ENCODE results near the gene MAMLD1.
A peak's percentile ranks its signal among the peaks of the same experiment; 100 is the strongest.

Gene MAMLD1

DNA sequence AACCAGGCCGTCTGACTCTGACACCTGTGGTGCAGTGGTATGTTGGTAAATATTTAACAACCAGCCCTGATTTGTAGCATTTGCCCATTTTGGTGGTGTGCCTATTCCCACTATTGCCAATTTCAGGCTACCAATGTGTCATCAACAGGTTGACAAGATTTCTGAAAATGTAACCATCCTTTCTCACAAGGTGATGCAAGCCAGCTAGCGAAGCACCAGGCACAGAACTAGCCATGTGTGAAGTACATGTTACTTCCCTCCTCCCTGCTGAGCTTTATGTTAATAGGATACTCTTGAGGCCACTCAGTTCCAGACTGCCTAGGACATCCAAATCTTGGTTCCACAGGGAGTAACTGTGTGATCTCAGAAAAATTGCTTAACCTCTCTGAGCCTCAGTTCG lies 7.2 kb upstream of the MAMLD1 start:
- no peak overlapping the region for H3K4me3 ChIP-seq
- no peaks in the 10 kb centered on the region for H3K9me3 ChIP-seq
- TF ChIP-seq, protein P1, sequence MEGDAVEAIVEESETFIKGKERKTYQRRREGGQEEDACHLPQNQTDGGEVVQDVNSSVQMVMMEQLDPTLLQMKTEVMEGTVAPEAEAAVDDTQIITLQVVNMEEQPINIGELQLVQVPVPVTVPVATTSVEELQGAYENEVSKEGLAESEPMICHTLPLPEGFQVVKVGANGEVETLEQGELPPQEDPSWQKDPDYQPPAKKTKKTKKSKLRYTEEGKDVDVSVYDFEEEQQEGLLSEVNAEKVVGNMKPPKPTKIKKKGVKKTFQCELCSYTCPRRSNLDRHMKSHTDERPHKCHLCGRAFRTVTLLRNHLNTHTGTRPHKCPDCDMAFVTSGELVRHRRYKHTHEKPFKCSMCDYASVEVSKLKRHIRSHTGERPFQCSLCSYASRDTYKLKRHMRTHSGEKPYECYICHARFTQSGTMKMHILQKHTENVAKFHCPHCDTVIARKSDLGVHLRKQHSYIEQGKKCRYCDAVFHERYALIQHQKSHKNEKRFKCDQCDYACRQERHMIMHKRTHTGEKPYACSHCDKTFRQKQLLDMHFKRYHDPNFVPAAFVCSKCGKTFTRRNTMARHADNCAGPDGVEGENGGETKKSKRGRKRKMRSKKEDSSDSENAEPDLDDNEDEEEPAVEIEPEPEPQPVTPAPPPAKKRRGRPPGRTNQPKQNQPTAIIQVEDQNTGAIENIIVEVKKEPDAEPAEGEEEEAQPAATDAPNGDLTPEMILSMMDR (IDR thresholded peaks at IDR 0.05): no peak
- no peak overlapping the region for H3K27ac ChIP-seq
- H3K4me1 ChIP-seq: no peaks in the 10 kb centered on the region
- DNase-seq: no peak
- H3K36me3 ChIP-seq: no peaks in the 10 kb centered on the region
- H3K27me3 ChIP-seq: no peaks in the 10 kb centered on the region
- intact Hi-C loops (cut with DNase I; ENCODE audit: low total_unique reads): no loop called here

DNA sequence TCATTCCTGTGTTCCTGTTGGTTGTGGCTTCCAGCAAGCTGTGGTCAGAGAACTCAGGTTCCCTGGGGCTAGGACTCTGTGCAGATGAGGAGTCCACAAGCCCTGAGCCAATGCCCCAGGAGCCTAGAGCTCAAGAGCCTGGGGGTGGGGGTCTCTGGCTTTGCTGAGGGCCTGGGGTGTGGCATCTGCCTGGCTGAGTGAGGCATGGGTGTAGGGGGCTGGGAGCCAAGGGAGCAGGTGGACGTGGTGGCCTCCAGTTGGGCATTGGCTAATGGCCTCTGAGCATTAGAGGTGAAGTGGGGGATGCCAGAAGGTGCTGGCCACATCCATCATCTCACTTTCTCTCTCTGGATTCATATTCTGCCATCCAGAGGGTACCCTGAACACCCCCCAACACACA lies 5.3 kb upstream of the MAMLD1 start:
- Histone ChIP-seq H3K27me3 (no peaks in the 10 kb centered on the region), H3K27ac (no peak overlapping the region), H3K4me1 (peaks cover 0 to 11% (median 5%) of the 10 kb centered on the region in 4 donors), H3K4me3 (no peak overlapping the region), H3K36me3 (no peaks in the 10 kb centered on the region), H3K9me3 (no peaks in the 10 kb centered on the region)
- DNase-seq: no peak
- TF ChIP-seq, protein P1 (IDR thresholded peaks at IDR 0.05): no peak
- intact Hi-C loops (cut with DNase I; ENCODE audit: low total_unique reads): no loop called here

DNA sequence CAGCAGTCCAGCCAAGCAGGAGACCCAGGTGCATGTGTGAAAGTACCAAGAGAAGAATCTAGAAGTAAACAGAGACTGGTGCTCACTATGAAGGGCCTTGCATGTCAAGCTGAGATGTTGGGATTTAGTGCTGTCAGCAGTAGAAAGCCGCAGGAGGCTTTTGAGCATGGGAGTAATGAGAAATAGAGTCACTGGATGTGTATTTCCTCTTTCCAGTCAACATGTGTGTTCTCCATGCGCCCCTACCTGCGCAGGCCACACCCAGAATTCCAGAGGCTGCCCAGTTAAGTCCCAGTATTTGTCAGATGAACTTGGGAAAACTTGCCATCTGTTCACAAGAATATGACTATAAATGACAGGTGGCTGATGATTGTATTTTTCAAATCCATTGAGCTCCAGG lies 4.5 kb upstream of the MAMLD1 start:
- Histone ChIP-seq H3K9me3 (no peaks in the 10 kb centered on the region), H3K36me3 (no peaks in the 10 kb centered on the region), H3K27me3 (no peaks in the 10 kb centered on the region), H3K4me1 (peaks cover 0 to 11% (median 5%) of the 10 kb centered on the region in 4 donors), H3K4me3 (no peak overlapping the region), H3K27ac (no peak overlapping the region)
- TF ChIP-seq, protein P1 (IDR thresholded peaks at IDR 0.05): no peak
- intact Hi-C loops (cut with DNase I; ENCODE audit: low total_unique reads): no loop called here
- DNase-seq: no peak

DNA sequence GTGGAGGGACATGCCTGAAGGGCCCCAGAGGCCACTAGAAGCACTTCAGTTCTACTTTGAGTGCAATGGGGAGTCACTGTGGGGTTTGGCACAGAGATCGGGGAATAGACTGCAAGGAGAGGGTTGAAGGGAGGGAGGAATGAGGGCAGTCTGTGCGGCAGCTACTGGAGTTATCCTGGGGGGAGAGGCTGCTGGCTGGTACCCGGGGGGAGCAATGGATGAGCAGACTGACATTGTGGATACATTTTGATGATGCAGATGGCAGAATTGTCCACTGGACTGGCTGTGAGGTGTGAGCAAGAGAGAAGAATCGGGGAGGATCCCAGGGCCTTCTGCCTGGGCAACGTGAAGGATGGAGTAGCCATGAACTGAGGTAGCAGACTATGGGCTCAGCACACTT lies 2.8 kb upstream of the MAMLD1 start:
- no peaks in the 10 kb centered on the region for H3K9me3 ChIP-seq
- H3K4me1 ChIP-seq: peaks cover 0 to 11% (median 5%) of the 10 kb centered on the region in 4 donors
- no peaks in the 10 kb centered on the region for H3K27me3 ChIP-seq
- intact Hi-C loops (cut with DNase I; ENCODE audit: low total_unique reads): loop anchor here (5.0 kb wide), 1 partner anchor 398 kb away; no protein-coding TSS in a partner anchor
- H3K27ac ChIP-seq: no peak overlapping the region
- no peak for DNase-seq
- no peaks in the 10 kb centered on the region for H3K36me3 ChIP-seq
- no peak overlapping the region for H3K4me3 ChIP-seq
- TF ChIP-seq, protein P1 (IDR thresholded peaks at IDR 0.05): no peak

DNA sequence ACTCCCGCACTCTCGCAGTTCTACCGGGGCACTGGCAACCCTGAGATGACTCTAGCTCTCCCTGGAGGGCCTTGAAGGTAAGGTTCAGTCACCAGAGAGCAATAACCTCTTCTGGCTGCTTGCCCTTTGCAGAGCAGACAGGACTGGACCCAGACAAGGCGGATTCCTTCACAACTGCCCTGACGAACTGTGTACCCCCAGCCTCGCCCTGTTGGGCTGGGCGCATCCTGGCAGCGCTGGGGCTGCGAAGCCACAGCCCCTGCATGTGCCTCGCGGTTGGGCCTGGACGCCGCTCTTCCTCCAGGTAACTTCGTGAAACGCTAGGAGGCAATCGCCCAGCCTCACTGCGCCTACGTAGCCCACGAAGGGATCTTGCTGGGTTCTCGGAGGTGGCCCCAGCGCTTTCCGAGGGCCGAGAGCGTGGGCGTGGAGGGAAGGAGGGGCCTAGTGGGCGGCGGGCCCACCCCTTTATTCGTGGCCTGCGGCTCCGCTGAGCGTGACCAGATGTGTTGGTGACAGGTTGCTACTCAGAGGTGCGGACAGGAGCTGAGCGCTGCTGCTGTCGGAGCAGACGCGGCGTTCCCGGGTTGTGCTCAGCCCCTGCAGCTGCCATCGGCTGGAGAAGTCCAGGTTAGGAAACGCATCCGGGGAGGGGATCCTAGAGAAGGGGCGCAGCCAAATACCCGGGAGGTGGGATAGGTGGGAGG lies 1.9 kb upstream of the MAMLD1 start:
- Histone ChIP-seq H3K9me3 (no peaks in the 10 kb centered on the region), H3K4me1 (peaks cover 0 to 11% (median 5%) of the 10 kb centered on the region in 4 donors), H3K27ac (peak overlapping the region in 1 of 2 donors; percentile 91), H3K4me3 (peak overlapping the region; percentile 57 to 68), H3K27me3 (no peaks in the 10 kb centered on the region), H3K36me3 (no peaks in the 10 kb centered on the region)
- intact Hi-C loops (cut with DNase I; ENCODE audit: low total_unique reads): loop anchor here (5.0 kb wide), 1 partner anchor 399 kb away; no protein-coding TSS in a partner anchor
- DNase-seq: no peak
- TF ChIP-seq, protein P1 (IDR thresholded peaks at IDR 0.05): no peak

All from tibial artery (tissue), 4 donors.